Measurements from ENCODE around the gene ZNF182.
"Not testable (repeated sequence)": the region's sequence is repeated elsewhere in the genome, so short reads cannot be mapped to it uniquely, and the experiment has no call there.

Gene ZNF182

GRCh38 chrX:48001260-48001659, 2.5 kb downstream of the ZNF182 start:
- DNase-seq: no peak

GRCh38 chrX:47992669-47993068, 11.1 kb downstream of the ZNF182 start:
- no peak for DNase-seq

GRCh38 chrX:47992095-47992380, 11.8 kb downstream of the ZNF182 start:
- no peak for DNase-seq

- no peak for DNase-seq
Observed at GRCh38 chrX:47991263-47992094, 12.3 kb downstream of the ZNF182 start.

GRCh38 chrX:47976254-47977151, 27.3 kb downstream of the ZNF182 start:
- no peak for DNase-seq

GRCh38 chrX:47973235-47973634, 30.6 kb downstream of the ZNF182 start:
- no peak for DNase-seq

- not testable (repeated sequence) for DNase-seq
Observed at GRCh38 chrX:47965526-47965925, 38.3 kb downstream of the ZNF182 start.

- not testable (repeated sequence) for DNase-seq
Observed at GRCh38 chrX:47961830-47962229, 42.0 kb downstream of the ZNF182 start.

GRCh38 chrX:47960406-47960805, 43.4 kb downstream of the ZNF182 start:
- DNase-seq: no peak

- DNase-seq: no peak
Observed at GRCh38 chrX:47958761-47959342, 44.9 kb downstream of the ZNF182 start.

- DNase-seq: not testable (repeated sequence)
Observed at GRCh38 chrX:47958206-47958605, 45.6 kb downstream of the ZNF182 start.

GRCh38 chrX:47956016-47956415, 47.8 kb downstream of the ZNF182 start:
- DNase-seq: no peak

GRCh38 chrX:47955295-47955694, 48.5 kb downstream of the ZNF182 start:
- not testable (repeated sequence) for DNase-seq

- DNase-seq: no peak
Observed at GRCh38 chrX:47941423-47941822, 62.4 kb downstream of the ZNF182 start.

- no peak for DNase-seq
Observed at GRCh38 chrX:47940448-47940847, 63.3 kb downstream of the ZNF182 start.

GRCh38 chrX:47936940-47937317, 66.9 kb downstream of the ZNF182 start:
- no peak for DNase-seq

- no peak for DNase-seq
Observed at GRCh38 chrX:47936224-47936939, 67.4 kb downstream of the ZNF182 start.

GRCh38 chrX:47933946-47934345, 69.8 kb downstream of the ZNF182 start:
- DNase-seq: no peak

GRCh38 chrX:47931970-47932369, 71.8 kb downstream of the ZNF182 start:
- not testable (repeated sequence) for DNase-seq

- DNase-seq: no peak
Observed at GRCh38 chrX:47927212-47927611, 76.6 kb downstream of the ZNF182 start.
